SKM-1 treated with dmso at 0.1 percent for 144 hours (cell line): ENCODE data around the gene RASGRP2.
A peak's percentile ranks its signal among the peaks of the same experiment; 100 is the strongest.

Source experiments
- DNase-seq: peaks from one replicate; lab custom pipeline; 2025; ENCODE audit not compliant: unreplicated experiment; lab: John Stamatoyannopoulos, UW

The RASGRP2 gene

GRCh38 chr11:64742087-64742888, 1.7 kb downstream of the RASGRP2 start:
- DNase-seq = no peak

DNA sequence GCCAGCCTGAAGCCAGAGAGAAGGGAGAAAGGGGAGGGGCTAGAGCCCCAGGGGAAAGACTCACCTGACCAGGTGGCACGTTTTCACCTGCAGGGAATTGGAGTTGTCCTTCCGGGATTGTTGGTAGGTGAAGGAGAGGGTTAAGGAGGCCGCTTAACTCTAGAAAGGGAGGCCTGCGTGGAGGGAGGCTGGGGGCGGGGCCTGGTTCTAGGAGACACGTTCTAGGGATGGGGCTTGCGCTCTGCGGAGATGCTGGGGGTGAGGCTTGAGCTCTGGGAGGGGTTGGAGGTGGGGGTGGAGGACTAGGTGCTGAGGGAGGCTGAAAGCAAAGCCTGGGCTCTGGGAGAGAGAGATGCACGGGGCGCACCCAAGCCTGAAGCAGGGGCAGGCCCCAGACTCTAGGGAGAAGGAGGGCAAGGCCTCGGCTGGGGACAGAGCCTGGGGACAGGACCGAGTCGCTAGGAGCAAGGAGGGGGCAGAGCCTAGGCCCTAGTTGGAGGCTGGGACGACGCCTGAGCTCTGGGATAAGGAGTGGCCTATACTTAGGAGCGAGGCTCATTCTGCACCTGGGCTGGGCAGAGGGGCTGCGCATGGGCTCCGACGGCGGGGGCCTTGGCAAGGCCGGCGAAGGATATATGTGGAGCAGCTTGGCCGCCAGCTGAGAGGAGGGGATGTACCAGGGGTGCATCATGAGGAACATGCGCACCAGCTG, 2.4 kb downstream of the RASGRP2 start:
- DNase-seq = no peak

- no peak for DNase-seq
Observed at GRCh38 chr11:64739871-64740270, 4.1 kb downstream of the RASGRP2 start.

- DNase-seq = no peak
Observed at GRCh38 chr11:64736654-64737053, 7.3 kb downstream of the RASGRP2 start.

GRCh38 chr11:64735725-64736259, 8.2 kb downstream of the RASGRP2 start:
- no peak for DNase-seq

- no peak for DNase-seq
Observed at GRCh38 chr11:64734811-64735724, 8.9 kb downstream of the RASGRP2 start.

GRCh38 chr11:64731601-64732000, 12.3 kb downstream of the RASGRP2 start:
- DNase-seq = no peak

- no peak for DNase-seq
Observed at GRCh38 chr11:64729851-64730382, 14.0 kb downstream of the RASGRP2 start.

DNA sequence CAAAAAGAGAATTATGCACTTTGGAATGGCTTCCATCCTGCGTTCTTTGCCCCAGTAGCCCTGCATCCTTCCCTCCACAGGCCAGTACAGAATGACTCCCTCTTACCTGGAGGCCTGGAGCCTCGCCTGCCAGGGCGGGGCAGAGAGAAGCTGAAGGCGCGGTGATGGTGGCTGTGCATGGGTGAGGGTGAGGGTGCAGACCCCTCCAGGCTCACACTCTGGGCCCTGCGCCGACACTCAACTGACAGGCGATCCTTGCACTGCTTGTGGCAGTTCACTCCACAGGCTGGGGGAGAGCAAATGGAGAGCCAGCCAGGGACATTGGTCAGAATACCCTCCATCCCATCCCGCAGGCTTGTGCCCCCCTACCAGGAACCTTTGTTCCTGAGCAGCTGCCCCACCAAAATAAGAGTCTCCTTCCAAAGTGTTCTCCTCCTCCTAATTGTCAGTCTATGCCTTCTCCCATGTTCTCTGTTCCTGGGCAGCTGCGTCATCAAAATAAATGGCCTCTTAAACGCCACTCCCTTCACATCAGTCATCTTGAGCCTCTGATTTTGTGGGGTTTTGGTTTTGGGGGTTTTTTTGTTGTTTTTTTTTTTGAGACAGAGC, 15.1 kb downstream of the RASGRP2 start:
- DNase-seq = no peak

- no peak for DNase-seq
Observed at GRCh38 chr11:64726867-64727530, 16.9 kb downstream of the RASGRP2 start.

- DNase-seq = no peak
Observed at GRCh38 chr11:64726211-64726641, 17.7 kb downstream of the RASGRP2 start.

DNA sequence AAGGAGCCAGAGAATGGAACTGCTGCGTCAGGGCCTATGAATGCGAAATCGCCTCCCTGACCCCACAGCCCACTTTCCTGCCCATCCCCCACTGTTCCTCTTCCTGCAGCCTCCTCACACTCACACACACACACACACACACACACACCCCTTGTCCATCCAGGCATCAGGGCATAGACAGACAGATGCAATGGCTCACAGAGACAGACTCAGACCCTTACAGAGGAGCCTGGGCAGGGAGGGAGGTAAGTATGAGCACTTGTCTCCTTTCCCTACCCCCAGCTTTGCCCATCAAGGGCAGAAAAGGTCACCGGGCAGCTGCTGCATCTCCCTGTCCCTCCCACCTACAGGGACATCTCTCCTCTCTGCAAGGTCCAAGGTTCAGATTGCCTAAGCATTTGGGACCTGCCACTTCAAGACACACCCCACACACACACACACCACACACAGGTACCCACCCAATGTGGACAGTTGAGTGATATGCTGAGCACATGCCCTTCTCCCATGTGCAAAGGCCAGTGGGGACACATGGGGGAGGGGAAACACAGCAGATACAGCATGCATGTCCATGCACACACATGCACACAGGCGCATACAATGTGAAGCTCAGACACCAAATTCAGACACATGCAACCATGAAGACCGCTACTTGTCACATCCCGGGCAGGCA, 18.9 kb downstream of the RASGRP2 start:
- DNase-seq = no peak

DNA sequence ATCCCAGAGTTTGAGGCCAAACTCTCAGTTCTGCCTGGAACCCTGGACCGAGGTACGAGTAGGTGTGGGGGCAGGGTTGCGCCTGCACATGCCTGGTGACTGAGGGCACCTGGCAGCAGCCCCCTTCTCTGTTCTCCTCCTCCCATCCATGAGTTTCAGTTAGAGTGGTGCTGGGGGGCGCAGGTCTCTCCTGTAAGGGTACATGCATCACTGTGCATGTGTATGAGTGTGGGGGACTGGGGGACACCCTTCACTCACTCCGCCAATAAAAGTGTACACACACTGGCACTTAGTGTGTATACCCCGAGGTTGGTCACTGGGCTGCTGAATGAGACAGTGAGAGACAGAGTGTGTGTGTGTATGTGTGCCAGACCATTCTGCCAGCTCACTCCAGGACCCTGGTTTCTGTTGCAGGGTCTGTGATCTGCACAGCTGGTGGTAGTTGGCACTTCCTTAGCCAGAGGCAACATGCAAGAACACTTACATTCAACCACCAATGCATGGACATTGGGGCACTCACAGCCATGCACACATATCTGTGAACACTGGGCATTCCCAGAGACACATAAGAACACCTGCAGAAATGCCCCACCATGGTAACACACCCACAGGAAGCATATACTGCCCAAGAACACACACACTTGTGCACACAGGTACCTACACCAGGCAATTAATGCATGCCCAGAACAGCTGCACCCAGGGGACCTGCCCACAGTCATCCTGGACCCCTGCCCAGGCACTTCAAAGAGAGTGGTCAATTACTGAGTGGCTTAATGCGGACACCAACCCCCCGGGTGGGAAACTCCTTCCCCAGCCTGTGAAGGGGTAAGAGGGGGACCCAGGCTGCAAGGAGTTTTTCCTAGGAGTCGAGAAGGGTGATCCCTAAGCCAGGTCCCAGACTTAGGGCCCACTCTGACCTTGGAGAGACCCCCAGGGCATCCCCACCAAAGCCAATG, 19.8 kb downstream of the RASGRP2 start:
- no peak for DNase-seq

GRCh38 chr11:64723117-64723906, 20.6 kb downstream of the RASGRP2 start, which contains the start of gene NRXN2:
NRXN2 (minus strand) TSS chr11:64723197; CDS start chr11:64713699, 9,498 bp downstream.
- peak; percentile 32 for DNase-seq

DNA sequence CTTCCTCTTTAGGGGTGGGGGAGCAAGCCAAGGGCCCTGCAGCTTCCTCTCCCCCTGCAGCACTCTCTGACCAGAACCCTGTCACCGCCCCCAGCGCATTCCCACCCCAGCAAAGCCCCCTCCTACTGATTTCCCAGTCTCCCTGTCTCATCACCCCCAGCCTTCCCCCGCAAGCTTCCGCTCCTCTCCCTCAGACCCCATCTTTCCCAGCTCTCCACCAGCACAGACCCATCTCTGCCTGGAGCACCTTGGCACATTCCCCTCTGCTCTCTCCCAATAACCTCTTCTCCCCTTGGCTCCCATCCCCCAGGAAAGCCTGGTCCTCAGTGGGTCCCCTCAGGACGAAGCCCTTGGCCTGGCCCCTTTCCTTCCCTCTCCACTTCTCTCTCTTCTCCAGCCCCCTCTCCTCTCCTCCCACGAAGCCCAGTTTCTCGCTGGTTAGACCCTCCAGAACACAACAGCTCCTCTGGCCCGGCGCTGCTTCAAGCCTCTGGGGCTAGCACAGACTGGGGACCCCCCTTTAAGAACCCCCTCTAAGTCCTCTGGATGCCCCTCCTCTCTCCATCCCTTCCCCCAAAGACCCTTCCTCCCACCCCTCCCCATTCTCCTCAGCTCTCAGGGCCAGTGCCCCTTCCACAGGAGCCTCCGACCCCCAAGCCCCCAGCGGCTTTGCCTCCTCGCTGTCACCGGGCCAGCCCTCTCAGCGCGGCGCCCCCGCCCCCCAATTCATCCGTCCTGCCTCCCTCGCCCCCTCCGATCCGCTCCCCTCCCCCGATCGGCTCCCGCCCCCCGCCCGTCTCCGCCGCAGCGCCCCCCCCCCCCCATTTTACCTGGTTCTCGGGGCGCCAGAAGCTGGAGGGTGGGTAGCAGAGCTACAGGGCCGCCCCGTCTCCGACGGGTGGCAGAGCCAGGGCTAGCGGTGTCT, 21.5 kb downstream of the RASGRP2 start:
- no peak for DNase-seq

- no peak for DNase-seq
Observed at GRCh38 chr11:64721359-64721699, 22.6 kb downstream of the RASGRP2 start.
